A673 (cell line): ENCODE results near the gene C16orf74.

ENCODE experiments used
- EZH2 ChIP-seq: fragments of 200-600 bp; sonication (generic); IDR thresholded peaks from 2 replicates; pipeline ENCODE4 v1.6.1; 2017; ENCODE audit warnings: borderline replicate concordance, low read depth, mild to moderate bottlenecking, mixed read lengths, antibody characterized with exemption, low read length; ENCODE audit not compliant: poor library complexity, severe bottlenecking
- TF ChIP-seq, protein P1 (sequence below): fragments of 300-800, 200-600 bp; sonication (generic); conservative IDR thresholded peaks from 2 replicates; pipeline ENCODE4 v1.5.1; 2017; ENCODE audit warnings: low read depth, mild to moderate bottlenecking, antibody characterized with exemption, low read length, moderate library complexity, mixed read lengths

DNA sequence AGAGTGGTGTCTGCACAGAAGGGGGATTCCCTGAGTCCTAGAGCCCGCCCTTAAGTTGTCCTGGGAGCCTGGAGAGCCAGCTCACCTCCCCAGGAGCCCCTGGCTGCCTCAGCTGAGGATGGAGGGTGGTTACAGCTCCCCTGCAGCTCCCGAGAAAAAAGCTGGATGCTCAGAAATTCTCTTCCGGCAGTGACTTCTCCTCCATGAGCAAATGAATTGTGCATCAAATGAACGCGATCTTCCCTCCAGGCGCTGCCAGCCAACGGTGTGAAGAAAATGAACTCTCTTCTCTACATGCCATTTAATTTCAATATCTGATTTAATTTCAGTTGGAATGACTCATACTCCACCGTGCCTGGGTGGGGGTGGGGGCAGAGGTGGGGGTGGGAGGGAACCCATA lies 14.3 kb upstream of the C16orf74 start:
- TF ChIP-seq, protein P1, sequence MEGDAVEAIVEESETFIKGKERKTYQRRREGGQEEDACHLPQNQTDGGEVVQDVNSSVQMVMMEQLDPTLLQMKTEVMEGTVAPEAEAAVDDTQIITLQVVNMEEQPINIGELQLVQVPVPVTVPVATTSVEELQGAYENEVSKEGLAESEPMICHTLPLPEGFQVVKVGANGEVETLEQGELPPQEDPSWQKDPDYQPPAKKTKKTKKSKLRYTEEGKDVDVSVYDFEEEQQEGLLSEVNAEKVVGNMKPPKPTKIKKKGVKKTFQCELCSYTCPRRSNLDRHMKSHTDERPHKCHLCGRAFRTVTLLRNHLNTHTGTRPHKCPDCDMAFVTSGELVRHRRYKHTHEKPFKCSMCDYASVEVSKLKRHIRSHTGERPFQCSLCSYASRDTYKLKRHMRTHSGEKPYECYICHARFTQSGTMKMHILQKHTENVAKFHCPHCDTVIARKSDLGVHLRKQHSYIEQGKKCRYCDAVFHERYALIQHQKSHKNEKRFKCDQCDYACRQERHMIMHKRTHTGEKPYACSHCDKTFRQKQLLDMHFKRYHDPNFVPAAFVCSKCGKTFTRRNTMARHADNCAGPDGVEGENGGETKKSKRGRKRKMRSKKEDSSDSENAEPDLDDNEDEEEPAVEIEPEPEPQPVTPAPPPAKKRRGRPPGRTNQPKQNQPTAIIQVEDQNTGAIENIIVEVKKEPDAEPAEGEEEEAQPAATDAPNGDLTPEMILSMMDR, result no peak
- TF ChIP-seq EZH2, result no peak
